ENCODE measurements around the gene HDAC4.

GRCh38 chr2:239209783-239210182 lies 191.0 kb downstream of the HDAC4 start:
- no peak for TF ChIP-seq POLR2A (IDR thresholded peaks at IDR 0.05)
- TF ChIP-seq CTCF (IDR thresholded peaks at IDR 0.05): no peak
- TF ChIP-seq EP300 (IDR thresholded peaks at IDR 0.05): no peak

Measured in stomach (tissue), 4 donors.